ENCODE results near the gene EXOC1. TPM values are rescaled to one million over a fixed set of nuclear protein-coding genes. Genes with fewer than 3 reads are reported as not detected.

EXOC1 gene
- total and polyA plus RNA-seq, 9 donors: 14.6 to 32.7 (median 24.1) TPM

DNA sequence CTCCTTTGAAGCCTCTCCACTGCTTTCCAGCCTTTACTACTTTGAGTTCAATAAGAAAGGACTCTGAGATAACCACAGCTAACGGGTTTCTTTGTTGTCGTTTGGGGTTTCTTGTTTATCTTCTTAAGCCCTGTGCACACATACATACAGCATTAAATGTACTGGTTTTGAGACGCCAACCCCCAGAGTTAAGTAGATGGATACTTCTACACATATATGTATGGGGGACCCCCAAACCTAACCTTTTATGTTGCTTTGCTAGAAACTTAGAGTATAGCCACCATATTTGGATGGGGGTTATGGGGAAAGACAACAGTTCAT lies 96.0 kb downstream of the EXOC1 start:
- peak overlapping the region; percentile 91 for H3K4me3 ChIP-seq
- TF ChIP-seq EP300 (IDR thresholded peaks at IDR 0.05): no peak
- TF ChIP-seq, protein P1, sequence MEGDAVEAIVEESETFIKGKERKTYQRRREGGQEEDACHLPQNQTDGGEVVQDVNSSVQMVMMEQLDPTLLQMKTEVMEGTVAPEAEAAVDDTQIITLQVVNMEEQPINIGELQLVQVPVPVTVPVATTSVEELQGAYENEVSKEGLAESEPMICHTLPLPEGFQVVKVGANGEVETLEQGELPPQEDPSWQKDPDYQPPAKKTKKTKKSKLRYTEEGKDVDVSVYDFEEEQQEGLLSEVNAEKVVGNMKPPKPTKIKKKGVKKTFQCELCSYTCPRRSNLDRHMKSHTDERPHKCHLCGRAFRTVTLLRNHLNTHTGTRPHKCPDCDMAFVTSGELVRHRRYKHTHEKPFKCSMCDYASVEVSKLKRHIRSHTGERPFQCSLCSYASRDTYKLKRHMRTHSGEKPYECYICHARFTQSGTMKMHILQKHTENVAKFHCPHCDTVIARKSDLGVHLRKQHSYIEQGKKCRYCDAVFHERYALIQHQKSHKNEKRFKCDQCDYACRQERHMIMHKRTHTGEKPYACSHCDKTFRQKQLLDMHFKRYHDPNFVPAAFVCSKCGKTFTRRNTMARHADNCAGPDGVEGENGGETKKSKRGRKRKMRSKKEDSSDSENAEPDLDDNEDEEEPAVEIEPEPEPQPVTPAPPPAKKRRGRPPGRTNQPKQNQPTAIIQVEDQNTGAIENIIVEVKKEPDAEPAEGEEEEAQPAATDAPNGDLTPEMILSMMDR (IDR thresholded peaks at IDR 0.05): no peak
- no peak for TF ChIP-seq POLR2A (IDR thresholded peaks at IDR 0.05)
- no peak for DNase-seq
- H3K36me3 ChIP-seq: no peaks in the 10 kb centered on the region
- H3K27ac ChIP-seq: peak overlapping the region in 1 of 2 donors; percentile 82
- no peaks in the 10 kb centered on the region for H3K9me3 ChIP-seq
- no peaks in the 10 kb centered on the region for H3K27me3 ChIP-seq
- 0 to 3% (median 2%) methylated on average over 3 of the region's 3 CpGs for WGBS, 3 donors
- peaks cover 10% of the 10 kb centered on the region for H3K4me1 ChIP-seq (ENCODE audit: insufficient read depth)
- intact Hi-C loops (cut with DNase I): loop anchor here in 1 of 4 donors (10.0 kb wide), 1 partner anchor 595 kb away; no protein-coding TSS in a partner anchor

DNA sequence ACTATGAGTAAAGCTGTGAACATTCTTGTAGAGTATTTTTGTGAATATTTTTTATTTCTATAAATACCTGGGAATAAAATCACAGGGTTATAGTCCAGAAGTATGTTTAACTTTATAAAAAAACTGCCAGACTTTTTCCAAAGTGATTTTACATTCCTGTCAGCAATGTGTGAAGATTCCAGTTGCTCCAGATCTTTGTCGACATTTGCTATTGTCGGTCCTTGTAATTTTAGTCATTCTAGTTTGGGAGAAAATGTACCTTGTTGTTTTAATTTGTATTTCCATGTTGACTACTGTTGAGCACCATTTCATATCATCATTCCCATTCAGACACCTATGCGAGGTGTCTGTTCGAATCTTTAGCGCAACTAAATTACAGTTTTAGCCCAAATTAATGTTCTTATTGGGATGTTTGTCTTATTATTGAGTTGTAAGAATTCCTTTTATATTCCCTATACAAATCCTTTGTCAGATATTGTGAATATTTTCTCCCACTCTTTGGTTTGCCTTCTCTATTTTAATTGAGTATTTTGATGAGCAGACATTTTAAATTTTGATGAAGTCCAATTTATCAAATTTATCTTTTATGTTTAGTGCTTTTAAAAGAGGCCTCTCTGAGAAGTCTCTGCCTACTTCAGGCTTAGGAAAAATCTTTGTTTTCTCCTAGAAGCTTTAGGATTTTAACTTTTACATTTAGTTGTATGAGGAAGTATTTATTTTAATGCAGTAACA lies 97.9 kb downstream of the EXOC1 start:
- TF ChIP-seq, protein P1 (IDR thresholded peaks at IDR 0.05): no peak
- no peak for TF ChIP-seq POLR2A (IDR thresholded peaks at IDR 0.05)
- TF ChIP-seq EP300 (IDR thresholded peaks at IDR 0.05): no peak
- Histone ChIP-seq H3K4me1 (ENCODE audit: insufficient read depth) (peaks cover 10% of the 10 kb centered on the region), H3K36me3 (no peaks in the 10 kb centered on the region), H3K4me3 (no peak overlapping the region), H3K27me3 (no peaks in the 10 kb centered on the region), H3K27ac (no peak overlapping the region), H3K9me3 (no peaks in the 10 kb centered on the region)
- WGBS, 3 donors: 97 to 98% (median 97%) methylated on average over 5 of the region's 5 CpGs
- DNase-seq: no peak
- intact Hi-C loops (cut with DNase I): no loop called here

Small RNAs within 50 kb of the gene (small RNA-seq; reads per million reads assigned to genes)
- not detected for gene RNU6-652P

Other genes with a start within 250 kb of the EXOC1 start
- under 1 TPM in 1 of 7 donors, not detected in 6; 0.77 TPM for gene NMU, start 217.3 kb upstream of the EXOC1 start, total RNA-seq
- gene NMU, start 217.3 kb upstream of the EXOC1 start, polyA plus RNA-seq: under 1 TPM in 1 of 2 donors, not detected in 1; 0.28 TPM
- gene EXOC1L, start 33.9 kb upstream of the EXOC1 start, total RNA-seq: not detected
- gene EXOC1L, start 33.9 kb upstream of the EXOC1 start, polyA plus RNA-seq: not detected
- 10 to 100 TPM in 2 of 7 donors, 1 to 10 TPM in 5; 4.3 to 11.5 (median 8.6) TPM for gene CEP135, start 95.3 kb downstream of the EXOC1 start, total RNA-seq
- 1 to 10 TPM; 4.5 to 5.8 TPM for gene CEP135, start 95.3 kb downstream of the EXOC1 start, polyA plus RNA-seq

Measured in ovary (tissue), 9 donors.